Stimulated activated CD8-positive, alpha-beta memory T cell treated with anti-CD3 and anti-CD28 coated beads, Interleukin-15, amount 100 ng/mL, for 4 hours (primary cell): Measurements from ENCODE around the gene GRK3.
A peak's percentile ranks its signal among the peaks of the same experiment; 100 is the strongest.
"Not testable (repeated sequence)": the region's sequence is repeated elsewhere in the genome, so short reads cannot be mapped to it uniquely, and the experiment has no call there.

Source experiments
- DNase-seq, 2 donors: peaks; one replicate each; pipeline ENCODE4 v3.0.0-alpha.2; 2020; ENCODE audit warnings: low read depth in 2 of 2

Gene GRK3

DNA sequence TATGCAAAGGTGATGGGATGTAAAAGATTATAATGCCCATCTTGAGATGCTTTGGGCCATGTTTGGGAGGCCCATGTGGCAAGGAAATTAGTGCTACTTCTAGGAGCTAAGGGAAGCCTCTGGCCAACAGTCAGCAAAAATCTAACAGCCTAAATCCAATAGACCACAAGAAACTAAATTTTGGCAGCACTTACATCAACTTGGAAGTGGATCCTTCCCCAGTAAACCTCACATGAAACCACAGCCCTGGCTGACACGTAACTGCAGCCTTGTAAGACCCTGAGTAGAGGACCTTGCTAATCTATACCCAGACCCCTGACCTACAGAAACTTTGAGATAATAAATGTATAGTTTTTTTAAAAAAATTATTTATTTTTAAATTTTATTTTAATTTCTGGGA is 13.1 kb upstream of the GRK3 start:
- no peak for DNase-seq

DNA sequence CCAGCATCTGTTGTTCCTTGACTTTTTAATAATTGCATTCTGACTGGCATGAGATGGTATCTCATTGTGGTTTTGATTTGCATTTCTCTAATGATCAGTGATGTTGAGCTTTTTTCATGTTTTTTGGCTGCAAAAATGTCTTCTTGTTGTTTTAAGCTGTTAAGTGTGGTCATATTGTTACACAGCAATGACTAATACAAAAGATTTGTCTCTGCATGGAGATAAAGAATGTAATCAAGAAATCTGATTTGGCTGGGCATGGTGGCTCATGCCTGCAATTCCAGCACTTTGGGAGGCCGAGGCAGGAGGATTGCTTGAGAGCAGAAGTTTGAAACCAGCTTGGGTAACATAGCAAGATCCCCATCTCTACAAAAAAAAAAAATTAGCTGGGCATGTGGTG is 12.1 kb upstream of the GRK3 start:
- DNase-seq = not testable (repeated sequence)

DNA sequence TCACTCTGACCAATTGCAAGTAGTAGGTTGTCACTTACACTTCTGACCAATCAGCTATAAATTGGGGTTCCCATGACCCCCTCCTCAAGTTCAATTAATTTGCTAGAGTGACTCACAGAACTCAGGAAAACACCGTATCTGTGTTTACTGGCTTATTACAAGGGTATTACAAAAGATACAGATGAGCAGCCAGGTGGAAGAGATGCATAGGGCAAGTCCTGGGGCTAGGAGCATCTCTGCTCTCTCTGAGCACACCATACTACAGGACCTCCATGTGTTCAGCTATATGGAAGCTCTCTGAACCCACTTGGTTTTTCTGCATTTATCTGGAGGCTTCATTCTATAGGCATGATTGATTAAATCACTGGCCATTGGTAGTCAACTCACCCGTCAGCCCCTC is 11.3 kb upstream of the GRK3 start:
- DNase-seq = no peak

DNA sequence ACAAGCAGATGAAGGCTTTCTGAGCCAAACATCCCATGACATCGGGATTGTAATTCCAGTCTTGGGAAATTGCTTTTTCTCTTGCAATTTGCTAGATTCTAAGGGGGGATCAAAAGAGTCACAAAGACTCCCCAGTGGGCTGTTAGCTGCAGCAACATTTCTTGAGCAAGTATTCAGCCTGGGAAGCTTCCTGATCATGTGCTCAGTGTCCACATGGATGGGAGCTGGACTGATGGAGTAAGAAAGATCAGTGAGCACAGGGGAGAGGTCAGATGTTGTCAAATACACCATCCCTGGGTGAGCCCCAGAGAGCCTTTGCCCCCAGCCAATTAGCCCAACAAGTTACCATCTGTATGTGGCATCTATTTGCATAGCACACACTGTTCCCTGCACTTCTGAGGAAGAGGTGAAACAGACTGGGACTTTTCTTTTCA is 10.2 kb upstream of the GRK3 start:
- no peak for DNase-seq

DNA sequence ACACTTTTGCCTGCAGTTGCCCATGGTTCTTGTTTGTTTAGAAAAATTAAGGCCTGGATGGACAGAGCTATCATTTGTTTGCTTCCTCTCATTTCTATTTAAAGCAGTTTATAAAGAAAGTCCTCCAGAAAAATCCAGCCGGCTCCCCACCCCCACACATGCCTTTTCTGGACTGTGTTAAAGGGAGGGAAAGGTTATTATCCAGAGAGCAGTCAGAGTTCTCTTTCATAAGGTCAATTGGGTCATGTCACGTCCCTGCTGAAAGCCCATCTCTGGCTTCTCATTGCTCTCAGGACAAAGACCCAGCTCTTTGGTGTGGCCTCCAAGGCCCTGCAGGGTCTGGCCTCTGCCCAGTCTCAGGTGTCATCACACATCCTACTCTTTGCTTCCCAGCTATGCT is 9.8 kb upstream of the GRK3 start:
- no peak for DNase-seq

DNA sequence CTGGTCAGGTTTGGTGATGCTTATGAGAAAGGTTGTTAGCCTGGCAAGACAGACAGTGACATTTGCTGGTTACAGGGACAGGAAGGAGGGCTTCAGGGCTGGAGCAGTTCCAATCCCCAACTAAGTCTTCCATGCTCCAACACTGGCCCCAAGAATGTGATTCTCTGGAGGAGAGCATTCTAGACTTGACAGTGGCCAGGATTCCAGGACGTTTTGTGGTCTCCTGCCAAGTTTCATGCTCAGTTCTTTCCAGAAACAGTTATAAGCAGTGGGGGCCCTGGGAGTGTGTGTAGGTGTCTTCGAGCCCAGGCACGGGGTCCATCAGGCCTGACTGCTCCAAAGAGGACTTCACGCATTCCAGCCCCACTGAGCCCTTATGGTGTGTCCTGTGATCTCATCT is 8.9 kb upstream of the GRK3 start:
- no peak for DNase-seq

DNA sequence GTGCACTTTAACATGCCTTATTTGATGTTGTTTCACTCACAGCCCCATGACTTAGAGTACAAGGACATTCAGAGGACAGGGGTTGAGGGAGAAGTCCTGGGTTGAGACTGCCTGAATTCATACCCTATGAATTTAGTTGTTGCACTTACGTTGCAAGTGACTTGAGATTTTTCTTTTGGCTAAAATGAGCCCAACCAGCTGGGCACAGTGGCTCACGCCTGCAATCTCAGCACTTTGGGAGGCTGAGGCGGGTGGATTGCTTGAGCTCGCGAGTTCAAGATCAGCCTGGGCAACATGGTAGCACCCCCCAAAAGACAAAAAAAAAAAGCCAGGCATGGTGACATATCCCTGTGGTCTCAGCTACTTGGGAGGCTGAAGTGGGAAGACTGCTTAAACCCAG is 7.3 kb upstream of the GRK3 start:
- no peak for DNase-seq

DNA sequence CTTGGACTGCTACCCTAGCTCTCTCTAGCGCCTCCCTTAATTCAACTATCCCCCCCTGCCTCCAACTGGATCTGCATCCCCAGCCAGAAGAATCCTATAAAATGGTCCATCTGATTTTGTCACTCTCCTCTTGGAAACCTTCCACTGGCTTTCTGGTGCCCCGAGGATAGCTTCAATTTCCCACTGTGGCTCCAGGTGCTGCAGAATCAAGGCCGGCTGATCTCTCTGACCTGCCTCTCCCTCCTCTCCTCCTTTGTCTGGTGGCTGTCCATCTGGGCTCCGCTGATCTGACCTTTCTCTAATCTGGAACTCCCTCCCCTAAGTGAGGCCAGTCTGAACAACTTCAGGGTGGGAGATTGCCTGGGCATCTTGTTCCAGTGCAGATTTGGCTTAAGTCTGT is 6.1 kb upstream of the GRK3 start:
- DNase-seq = no peak

DNA sequence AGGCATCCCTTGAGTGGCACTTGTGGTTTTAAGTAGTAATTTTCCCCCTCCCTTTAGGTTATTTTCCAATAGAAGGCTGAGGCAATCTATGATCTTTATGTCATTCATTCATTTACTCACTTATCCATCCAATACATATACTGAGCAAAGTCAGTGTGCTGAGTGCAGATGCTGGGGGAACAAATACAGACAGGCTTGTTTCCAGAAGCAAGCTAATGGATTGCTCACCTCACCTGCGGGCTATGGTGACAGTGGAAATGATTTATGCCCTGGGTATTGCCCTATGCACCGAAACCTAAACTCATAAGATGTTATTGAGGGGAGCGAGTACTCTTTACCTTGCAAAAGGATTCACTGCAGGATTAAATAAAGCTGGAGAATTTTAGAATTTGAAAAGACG is 4.6 kb upstream of the GRK3 start:
- DNase-seq = not testable (repeated sequence)

DNA sequence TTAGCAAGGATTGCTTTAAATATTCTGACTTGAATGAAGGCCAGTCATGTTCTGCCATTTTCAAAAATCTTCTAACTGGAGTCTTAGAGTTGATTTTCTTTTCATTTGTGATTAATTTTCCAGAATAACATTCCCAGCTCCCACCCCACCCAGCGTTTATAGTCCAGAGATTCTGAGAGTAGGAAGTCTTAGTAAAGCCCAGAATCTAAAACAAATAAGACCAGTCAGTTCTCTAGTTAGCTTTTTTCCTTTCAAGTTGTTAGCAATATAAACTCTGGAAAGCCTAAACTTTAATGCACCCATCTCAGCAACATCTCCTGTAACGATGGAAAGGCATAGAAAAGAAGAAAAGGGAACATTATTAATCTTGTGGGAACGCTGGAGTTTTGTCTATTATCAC is 3.3 kb upstream of the GRK3 start:
- DNase-seq = not testable (repeated sequence)

DNA sequence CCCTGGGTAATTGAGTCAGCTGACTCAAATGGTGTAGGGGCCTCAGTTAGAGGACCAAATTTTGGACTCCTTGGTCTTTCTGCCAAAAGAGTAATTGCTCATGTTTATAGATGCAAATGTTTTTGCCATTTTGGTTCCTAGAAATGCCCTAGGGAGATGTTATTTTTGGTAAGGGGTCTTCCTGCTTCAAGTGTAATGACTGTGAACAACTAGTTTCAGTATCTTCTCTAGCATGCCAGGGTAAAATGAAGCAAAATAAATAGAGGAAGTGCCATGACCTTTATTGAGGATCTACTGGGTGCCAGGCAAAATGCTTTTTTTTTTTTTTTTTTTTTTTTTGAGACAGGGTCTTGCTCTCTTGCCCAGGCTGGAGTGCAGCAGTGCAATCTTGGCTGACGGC is 2.5 kb upstream of the GRK3 start:
- not testable (repeated sequence) for DNase-seq

DNA sequence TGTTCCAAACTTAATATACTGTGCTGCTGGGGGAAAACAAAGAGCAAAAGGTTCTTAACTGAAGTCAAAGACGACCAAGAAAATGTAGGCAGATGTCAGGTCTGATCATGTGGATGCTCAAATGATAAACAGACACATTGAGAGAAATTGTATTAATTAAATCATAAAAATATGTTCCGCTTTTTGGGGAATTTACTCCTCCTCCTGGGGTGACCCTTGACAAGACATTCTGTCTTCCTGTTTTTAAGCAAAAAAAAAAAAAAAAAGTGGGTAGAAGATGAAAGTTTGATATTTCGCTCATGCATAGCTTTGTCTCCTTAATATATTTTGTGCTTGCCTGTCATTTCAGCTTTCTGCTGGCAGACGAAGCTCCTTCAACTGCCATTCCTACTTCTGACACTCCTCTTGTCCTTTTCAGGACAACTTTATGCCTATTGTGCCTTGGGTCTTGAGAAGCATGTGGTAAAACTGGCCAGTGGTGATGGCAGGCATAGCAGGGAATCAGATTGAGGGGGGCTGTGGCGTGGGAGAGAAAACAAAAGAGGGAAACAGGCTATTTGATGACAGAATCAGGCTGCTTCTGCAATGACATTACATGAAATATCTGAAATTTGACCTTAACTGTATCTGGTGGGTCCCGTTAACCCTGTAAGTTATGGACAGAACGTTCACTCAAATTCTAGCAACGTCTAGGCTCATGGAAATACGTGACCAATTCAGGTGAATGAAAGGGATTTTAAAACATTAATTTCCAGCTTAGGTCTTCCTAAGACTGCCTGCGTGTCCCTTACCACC is 1.3 kb upstream of the GRK3 start:
- DNase-seq = not testable (repeated sequence)

DNA sequence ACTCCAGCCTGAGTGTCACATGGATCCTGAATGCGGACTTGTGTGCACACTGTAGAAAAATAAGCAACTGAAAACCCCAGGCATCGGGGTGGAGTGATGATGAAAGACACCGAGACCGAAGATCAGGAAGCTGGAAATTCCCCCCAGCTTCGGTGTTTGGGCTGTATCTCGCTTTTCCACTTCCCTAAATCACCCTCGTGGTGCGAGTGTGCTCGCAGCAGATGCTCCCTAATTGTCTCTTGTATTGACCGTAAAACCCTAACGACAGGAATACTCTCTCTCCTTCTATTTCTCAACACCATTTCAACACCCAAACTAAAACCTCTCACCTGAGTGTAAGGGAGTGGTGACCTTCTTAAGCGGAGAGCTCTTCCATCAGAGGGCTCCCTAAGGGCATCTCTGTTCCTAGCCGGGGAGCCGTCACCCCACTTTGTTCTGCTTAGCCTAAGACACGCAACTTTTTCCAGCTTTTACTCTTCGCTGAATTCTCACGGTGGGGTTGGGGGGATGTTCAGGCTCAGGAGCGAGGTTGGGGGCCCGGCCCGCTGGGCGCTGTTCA is 635 bp upstream of the GRK3 start:
- DNase-seq = peak in 1 of 2 donors; percentile 2

DNA sequence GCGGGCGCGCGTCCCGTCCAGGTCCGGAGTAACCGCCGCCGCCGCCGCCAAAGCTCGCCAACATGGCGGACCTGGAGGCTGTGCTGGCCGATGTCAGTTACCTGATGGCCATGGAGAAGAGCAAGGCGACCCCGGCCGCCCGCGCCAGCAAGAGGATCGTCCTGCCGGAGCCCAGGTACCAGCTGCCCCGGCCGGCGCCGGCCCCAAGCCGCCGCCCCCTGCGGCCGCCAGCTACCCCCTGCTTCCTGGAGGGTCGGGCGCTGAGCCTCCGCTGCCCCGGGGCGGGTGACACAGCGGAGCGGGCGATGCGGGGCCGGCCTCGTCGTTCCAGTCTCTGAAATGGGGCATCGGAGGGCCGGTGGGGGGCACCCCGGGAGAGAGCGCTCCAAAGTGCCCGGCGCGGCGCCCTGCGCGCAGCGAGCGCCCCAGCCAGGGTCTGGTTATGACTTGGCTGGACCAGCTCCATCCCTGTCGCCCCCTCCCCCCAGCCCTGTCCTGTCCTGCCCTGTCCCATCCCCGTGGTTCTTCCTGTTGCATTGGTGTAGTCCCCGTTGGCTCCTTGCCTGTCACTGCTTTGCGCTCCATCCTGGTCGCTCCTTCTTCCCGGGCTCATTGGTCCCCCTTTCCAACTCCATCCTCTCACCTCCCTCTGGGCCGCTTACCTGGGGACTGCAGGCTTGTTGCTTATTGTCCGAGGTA is 653 bp downstream of the GRK3 start:
- no peak for DNase-seq

DNA sequence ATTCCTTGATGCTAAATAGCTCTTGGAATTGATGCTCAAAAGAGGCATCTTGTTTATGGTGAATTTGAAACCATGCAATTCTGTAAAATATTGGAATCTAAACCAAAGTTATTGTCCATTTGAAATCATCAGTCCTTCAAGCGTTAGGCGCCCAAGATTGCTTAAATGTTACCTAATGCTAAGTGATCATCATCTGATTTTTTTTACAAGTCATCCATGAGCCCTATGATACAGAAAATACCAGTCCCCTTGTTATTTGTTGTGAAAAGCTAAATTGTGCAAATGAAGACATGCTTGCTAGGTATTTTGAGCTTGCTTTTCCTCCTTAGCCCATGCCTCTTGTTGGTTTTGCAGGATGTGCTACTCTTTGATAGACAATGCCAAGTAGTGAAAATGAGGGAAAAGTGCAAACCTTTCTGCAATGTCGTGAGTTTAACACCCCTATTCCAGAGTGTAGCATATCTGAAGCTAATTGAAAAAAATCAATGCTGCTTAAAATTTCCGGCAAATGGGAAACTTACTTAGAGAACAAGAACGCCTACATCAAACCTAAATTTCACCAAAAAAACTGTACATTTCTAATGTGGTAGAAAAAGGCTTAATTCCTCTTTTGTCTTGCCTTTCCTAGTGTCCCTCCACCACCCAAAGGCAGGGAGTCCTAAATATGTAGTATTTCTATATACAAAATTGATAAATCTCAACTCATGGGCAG is 1.9 kb downstream of the GRK3 start:
- no peak for DNase-seq

DNA sequence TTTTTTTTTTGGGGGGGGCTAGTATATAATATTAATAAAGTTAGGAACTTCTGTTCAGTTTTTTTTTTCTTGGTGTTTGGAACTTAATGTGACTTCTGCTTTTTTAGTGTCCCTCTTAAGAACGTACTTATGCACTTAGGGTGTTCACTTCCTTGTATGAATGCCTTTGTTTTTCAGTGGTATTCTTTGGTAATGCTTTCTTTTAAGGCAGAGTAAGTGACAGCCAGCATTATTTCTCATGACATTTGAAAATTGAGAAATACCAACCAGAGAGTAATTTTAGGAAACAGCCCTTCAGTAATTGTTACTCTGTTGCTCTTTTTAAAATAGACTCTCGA is 2.4 kb downstream of the GRK3 start:
- no peak for DNase-seq

DNA sequence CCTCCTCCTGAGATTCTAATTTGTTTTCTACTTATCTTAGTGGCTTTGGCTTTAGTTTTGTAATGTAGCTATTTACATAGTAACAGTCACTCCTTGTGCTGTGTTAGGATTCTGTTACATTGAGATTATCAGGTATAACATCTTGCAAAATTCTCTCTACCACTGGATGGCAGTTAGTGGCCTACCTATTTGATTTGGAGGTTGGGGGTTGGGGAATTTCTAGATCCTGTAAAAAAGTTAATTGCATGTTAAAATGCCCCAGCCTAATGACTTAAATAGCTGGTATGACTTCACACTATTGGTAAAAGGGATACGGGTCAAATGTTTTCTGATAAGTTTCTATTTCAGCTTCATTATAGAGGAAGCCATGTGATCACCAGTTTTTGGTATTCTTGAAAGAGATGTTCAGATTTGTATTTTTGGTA is 2.8 kb downstream of the GRK3 start:
- no peak for DNase-seq

DNA sequence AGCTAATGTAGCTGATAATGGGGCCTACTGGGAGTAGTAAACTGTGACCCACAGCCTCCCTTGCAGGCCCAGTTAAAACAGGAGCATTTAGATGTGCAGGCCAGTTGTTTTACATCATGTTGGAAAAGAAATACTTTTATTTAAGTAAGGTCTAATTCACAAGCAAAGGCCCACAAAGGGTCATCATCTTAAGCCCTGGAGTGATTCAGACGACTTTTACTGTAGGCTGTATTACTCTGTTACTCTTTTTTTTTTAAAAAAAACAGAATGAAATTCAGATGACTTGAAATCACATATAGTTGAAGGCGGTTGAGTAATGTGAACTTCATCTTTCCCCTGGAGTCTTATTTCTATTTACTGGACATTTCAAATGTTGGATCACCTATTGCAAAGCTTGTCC is 3.6 kb downstream of the GRK3 start:
- not testable (repeated sequence) for DNase-seq

DNA sequence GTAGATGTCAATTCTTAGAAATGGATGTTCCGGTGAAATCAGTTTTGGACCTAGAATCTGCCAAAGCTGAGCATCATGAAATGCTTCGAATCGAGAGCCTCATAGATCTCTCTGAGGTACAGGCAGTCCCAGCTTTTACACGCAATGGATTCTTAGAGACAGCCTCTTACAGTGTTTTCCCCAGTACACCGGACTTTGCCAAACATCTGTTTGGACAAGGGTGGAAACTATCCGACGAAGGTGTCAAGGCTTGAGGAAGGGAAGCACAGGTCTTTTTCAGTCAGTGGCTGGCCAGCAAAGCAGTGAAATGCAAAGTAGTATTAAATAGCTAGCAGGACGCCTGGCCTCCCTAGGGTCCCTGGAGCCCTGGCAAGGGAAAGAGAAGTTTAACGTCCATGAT is 4.9 kb downstream of the GRK3 start:
- DNase-seq = no peak

DNA sequence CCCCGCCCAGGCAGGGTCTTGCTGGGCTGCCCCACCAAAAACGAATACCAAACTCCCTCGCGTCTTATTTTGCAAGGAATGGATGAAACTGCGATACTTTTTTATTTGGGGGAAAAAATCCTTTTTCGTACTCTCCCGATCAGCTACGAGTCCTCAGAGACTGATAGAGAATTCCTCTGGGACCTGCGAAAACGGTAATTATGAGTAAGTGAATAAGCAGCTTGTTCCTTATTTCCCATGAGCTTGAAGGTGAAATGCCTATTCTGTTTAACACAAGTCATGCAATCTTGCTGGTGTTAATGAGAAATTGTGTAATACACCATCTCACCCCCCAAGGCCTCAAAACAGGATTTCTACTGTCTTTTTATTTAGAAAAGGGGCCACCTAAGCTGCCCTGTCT is 5.5 kb downstream of the GRK3 start:
- DNase-seq = no peak

DNA sequence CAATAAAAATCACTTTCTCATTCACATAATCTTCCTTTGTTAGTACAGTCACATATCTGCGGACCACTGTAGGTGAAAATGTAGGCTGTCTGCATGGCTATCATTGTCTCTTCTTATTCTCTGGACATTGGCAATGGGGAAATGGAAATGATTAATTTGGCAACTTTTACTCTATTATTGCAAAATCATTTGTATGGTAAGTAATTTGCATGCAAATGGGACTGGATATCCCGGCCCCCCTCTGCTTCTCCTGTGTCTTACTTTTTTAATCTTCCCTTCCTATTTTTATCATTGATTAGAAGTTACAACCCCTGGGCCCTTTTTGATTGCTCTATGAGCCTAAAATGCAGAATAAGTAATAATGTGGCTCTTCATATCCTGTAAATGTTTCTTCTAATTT is 6.0 kb downstream of the GRK3 start:
- no peak for DNase-seq

DNA sequence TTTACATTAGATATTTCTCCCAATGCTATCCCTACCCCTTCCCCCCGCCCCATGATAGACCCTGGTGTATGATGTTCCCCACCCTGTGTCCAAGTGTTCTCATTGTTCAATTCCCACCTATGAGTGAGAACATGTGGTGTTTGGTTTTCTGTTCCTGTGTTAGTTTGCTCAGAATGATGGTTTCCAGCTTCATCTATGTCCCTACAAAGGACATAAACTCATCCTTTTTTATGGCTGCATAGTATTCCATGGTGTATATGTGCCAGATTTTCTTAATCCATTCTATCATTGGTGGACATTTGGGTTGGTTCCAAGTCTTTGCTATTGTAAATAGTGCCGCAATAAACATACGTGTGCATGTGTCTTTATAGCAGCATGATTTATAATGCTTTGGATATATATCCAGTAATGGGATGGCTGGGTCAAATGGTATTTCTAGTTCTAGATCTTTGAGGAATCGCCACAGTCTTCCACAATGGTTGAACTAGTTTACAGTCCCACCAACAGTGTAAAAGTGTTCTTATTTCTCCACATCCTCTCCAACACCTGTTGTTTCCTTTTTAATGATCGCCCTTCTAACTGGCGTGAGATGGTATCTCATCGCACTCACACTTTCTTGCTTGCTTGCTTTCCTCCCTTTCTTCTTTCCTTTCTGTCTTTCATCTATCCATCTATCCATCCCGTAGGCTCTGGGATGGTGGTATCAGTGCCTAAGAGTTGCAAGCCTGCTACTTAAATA is 7.7 kb downstream of the GRK3 start:
- DNase-seq = not testable (repeated sequence)
